AG04450 (cell line): ENCODE data around the gene ETV5. TPM values are rescaled to one million over a fixed set of nuclear protein-coding genes. Genes with fewer than 3 reads are reported as not detected.

Experiments
- CTCF ChIA-PET: fragments of 300-600, 350-600 bp; formaldehyde crosslinking; extraction: SDS; loops from one replicate; lab custom pipeline; 2022; ENCODE audit warnings: antibody characterized with exemption, inconsistent platforms; lab: Charles Lee
- POLR2A ChIA-PET: fragments of 350-600 bp; formaldehyde crosslinking; extraction: SDS; loops from one replicate; lab custom pipeline; 2021; ENCODE audit warnings: antibody characterized with exemption, inconsistent platforms; lab: Yijun Ruan, JAX
- DNase-seq: peaks from one replicate; pipeline ENCODE4 v3.0.0-alpha.2; 2011; ENCODE audit warnings: low read depth, low spot score
- H3K27ac ChIP-seq: one replicate; pipeline ENCODE4 v1.5.1; 2012; ENCODE audit warnings: low read depth, low read length, control low read depth
- H3K27me3 ChIP-seq: one replicate; pipeline ENCODE4 v1.6.0; 2012; ENCODE audit warnings: low read length; ENCODE audit not compliant: control insufficient read depth, insufficient read depth
- H3K4me3 ChIP-seq: 2 replicates; pipeline ENCODE4 v1.5.1; 2011; ENCODE audit warnings: mild to moderate bottlenecking, low read depth, low read length, control low read depth
- H3K9me3 ChIP-seq: 2 replicates; pipeline ENCODE4 v1.5.1; 2012; ENCODE audit warnings: low read length; ENCODE audit not compliant: control insufficient read depth, insufficient read depth
- polyA plus RNA-seq: library from polyadenylated mRNA; depleted of rRNA; stranded (reverse); fragments of >200 nt; gene quantifications from 2 replicates; pipeline ENCODE4 v1.2.3, GENCODE V29; 2011
- TF ChIP-seq, protein P1 (sequence below): IDR thresholded peaks from 2 replicates; pipeline ENCODE4 v1.5.1; 2011; ENCODE audit warnings: low read depth, low read length, control low read depth, inconsistent platforms

The ETV5 gene
- polyA plus RNA-seq, 1 experiment, result 33.7 TPM

DNA sequence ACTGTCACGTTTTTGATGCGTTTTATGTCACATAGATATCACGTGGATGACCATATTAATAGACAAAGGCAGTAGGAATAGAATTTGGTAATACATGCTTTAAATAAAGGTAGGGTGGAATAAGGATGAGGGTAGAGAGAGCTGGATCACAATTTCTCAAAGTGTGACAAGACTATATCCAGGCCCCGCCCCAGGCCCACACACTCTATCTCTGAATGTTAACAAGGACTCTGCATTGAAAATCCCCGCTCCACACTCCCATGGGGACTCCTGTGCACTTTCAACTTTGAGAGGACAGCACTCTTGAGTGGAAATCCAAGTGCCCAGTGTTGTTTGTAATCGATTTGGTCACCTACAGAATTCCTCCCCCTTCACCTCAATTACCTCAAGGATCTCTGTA lies 31.4 kb downstream of the ETV5 start:
- DNase-seq, result no peak
- Histone ChIP-seq H3K27me3 (no peaks in the 10 kb centered on the region), H3K9me3 (no peaks in the 10 kb centered on the region), H3K27ac (no peak overlapping the region), H3K4me3 (no peak overlapping the region)
- TF ChIP-seq, protein P1, sequence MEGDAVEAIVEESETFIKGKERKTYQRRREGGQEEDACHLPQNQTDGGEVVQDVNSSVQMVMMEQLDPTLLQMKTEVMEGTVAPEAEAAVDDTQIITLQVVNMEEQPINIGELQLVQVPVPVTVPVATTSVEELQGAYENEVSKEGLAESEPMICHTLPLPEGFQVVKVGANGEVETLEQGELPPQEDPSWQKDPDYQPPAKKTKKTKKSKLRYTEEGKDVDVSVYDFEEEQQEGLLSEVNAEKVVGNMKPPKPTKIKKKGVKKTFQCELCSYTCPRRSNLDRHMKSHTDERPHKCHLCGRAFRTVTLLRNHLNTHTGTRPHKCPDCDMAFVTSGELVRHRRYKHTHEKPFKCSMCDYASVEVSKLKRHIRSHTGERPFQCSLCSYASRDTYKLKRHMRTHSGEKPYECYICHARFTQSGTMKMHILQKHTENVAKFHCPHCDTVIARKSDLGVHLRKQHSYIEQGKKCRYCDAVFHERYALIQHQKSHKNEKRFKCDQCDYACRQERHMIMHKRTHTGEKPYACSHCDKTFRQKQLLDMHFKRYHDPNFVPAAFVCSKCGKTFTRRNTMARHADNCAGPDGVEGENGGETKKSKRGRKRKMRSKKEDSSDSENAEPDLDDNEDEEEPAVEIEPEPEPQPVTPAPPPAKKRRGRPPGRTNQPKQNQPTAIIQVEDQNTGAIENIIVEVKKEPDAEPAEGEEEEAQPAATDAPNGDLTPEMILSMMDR, result no peak
- ChIA-PET CTCF (interaction anchor here (1.9 kb wide), 1 partner anchor 463 kb away, joined by 6 read pairs; no protein-coding TSS in a partner anchor), POLR2A (no interaction called here)

DNA sequence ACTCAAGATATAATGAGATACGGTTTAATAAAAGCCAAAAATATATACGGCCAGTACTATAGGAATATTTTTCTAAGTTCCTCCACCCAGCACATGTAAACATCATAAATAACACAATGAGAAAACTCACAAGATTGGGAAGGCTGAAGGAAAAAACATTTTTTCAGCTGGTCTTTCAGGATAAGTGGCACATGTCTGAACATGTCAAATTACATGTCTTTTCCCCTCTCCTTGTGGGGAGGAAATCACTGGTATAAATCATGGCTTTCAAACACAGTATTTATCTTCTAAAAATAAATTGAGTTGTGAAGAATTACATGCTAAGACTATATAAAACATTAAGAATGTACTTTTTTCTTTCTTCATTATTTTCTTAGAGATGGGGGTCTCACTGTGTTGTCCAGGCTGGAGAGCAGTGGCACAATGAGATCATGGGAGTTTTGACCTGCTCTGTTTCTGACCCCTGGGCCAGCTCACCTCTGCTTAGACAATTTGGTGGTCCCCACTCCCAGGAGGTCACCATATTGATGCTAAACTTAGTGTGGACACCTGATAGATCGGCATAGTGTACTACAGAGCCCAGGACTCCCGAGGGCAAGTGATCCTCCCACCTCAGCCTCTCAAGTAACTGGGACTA lies 32.8 kb downstream of the ETV5 start:
- Histone ChIP-seq H3K27ac (no peak overlapping the region), H3K4me3 (no peak overlapping the region), H3K27me3 (no peaks in the 10 kb centered on the region), H3K9me3 (no peaks in the 10 kb centered on the region)
- ChIA-PET CTCF (interaction anchor here (0.9 to 1.9 kb wide), 3 partner anchors 27 to 465 kb away, joined by 3 to 7 read pairs (median 6); no protein-coding TSS in a partner anchor), POLR2A (no interaction called here)
- TF ChIP-seq, protein P1, result no peak
- DNase-seq, result no peak

DNA sequence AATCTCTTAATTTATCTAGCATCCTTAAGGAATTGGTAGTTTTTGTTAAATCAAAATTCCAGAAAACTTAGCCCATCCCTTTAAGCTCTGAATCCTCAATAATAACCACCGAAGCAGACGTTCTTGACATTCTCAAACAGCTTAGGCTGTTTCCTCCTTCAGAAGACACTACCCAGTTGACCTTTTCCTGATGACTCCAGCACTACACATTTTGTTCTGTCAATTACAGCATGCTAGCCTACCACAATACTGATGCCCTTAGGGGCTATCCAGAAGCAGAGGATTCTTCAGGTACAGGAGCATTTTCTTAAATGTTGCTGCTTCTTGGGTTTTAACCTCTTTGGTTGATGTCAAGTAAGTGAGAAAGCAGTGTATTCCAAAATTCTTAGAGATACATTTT lies 33.4 kb downstream of the ETV5 start:
- CTCF ChIA-PET, result interaction anchor here (1.1 kb wide), 1 partner anchor 465 kb away, joined by 7 read pairs; no protein-coding TSS in a partner anchor
- TF ChIP-seq, protein P1, result no peak
- Histone ChIP-seq H3K4me3 (no peak overlapping the region), H3K27me3 (no peaks in the 10 kb centered on the region), H3K27ac (no peak overlapping the region), H3K9me3 (no peaks in the 10 kb centered on the region)
- POLR2A ChIA-PET, result no interaction called here
- DNase-seq, result no peak

DNA sequence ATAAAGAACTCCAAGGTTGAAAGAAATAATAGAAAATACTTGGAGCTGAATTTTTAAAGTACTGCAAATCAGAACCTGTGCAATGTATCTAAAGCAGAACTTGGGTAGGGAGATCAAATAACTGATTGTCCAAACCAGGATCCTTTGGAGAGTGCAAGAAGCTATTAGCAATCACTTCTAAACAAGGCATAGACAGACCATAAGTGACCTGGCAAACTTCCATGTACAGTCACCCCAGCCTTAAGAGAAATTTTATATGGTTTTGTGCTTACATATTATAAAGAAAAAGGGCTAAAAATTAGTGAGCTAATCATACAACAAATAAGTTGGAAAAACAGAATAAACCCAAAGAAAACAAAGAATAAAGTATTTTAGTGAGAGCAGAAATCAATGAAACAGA lies 35.2 kb downstream of the ETV5 start:
- POLR2A ChIA-PET, result no interaction called here
- CTCF ChIA-PET, result no interaction called here
- Histone ChIP-seq H3K9me3 (no peaks in the 10 kb centered on the region), H3K27ac (no peak overlapping the region), H3K27me3 (no peaks in the 10 kb centered on the region), H3K4me3 (no peak overlapping the region)
- TF ChIP-seq, protein P1, result no peak
- DNase-seq, result no peak

DNA sequence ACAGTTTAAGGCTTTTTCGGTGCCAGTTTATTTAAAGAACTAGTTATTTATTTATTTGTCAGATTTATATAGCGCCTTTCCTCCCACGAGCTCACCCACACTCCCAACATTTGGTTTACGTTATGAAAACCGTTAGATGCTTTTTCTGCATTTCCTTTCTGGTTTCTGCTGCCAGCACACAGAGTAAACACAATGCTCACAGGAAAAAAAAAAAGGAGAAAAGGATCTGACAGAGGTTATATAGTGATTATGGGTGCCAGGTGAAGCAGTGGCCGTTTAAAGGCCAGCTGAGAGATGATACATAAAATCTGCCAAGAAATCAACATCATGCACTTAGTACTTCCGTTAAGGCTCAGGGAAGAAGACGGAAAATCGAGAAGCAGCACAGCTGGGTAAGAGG lies 37.9 kb downstream of the ETV5 start:
- Histone ChIP-seq H3K4me3 (no peak overlapping the region), H3K27me3 (no peaks in the 10 kb centered on the region), H3K9me3 (no peaks in the 10 kb centered on the region), H3K27ac (peak overlapping the region; percentile 58)
- TF ChIP-seq, protein P1, result no peak
- POLR2A ChIA-PET, result interaction anchor here (1.1 kb wide), 1 partner anchor 38 kb away, joined by 3 read pairs; the partner anchor contains the start of gene ETV5
- CTCF ChIA-PET, result no interaction called here
- no peak for DNase-seq
